ENCODE results near the gene NAXD.
"Not testable (repeated sequence)": the region's sequence is repeated elsewhere in the genome, so short reads cannot be mapped to it uniquely, and the experiment has no call there.

The NAXD gene

GRCh38 chr13:110597041-110597689, 18.2 kb upstream of the NAXD start:
- no peak for DNase-seq (ENCODE audit: low read depth)

- DNase-seq (ENCODE audit: low read depth): no peak
These were observed 15.0 kb upstream of the NAXD start for GRCh38 chr13:110600261-110600819.

- no peak for DNase-seq (ENCODE audit: low read depth)
These were observed 14.4 kb upstream of the NAXD start for GRCh38 chr13:110600980-110601379.

- DNase-seq (ENCODE audit: low read depth): no peak
These were observed 10.2 kb upstream of the NAXD start for GRCh38 chr13:110605132-110605531.

GRCh38 chr13:110606281-110606680, 9.1 kb upstream of the NAXD start:
- not testable (repeated sequence) for DNase-seq (ENCODE audit: low read depth)

GRCh38 chr13:110607675-110608224, 7.6 kb upstream of the NAXD start:
- no peak for DNase-seq (ENCODE audit: low read depth)

- DNase-seq (ENCODE audit: low read depth): no peak
These were observed 4.3 kb upstream of the NAXD start for GRCh38 chr13:110610955-110611595.

GRCh38 chr13:110615005-110615321, 382 bp upstream of the NAXD start:
- no peak for DNase-seq (ENCODE audit: low read depth)

- no peak for DNase-seq (ENCODE audit: low read depth)
These were observed 1.1 kb downstream of the NAXD start for GRCh38 chr13:110616103-110617101.

GRCh38 chr13:110617321-110618072, 2.2 kb downstream of the NAXD start:
- DNase-seq (ENCODE audit: low read depth): no peak

- DNase-seq (ENCODE audit: low read depth): no peak
These were observed 2.8 kb downstream of the NAXD start for GRCh38 chr13:110618167-110618566.

- DNase-seq (ENCODE audit: low read depth): no peak
These were observed 3.4 kb downstream of the NAXD start for GRCh38 chr13:110618780-110619179.

- no peak for DNase-seq (ENCODE audit: low read depth)
These were observed 5.3 kb downstream of the NAXD start for GRCh38 chr13:110620596-110620995.

- no peak for DNase-seq (ENCODE audit: low read depth)
These were observed 9.7 kb downstream of the NAXD start for GRCh38 chr13:110624766-110625756.

GRCh38 chr13:110625771-110626321, 10.5 kb downstream of the NAXD start:
- no peak for DNase-seq (ENCODE audit: low read depth)

GRCh38 chr13:110626521-110626920, 11.2 kb downstream of the NAXD start:
- no peak for DNase-seq (ENCODE audit: low read depth)

GRCh38 chr13:110627351-110627750, 12.0 kb downstream of the NAXD start:
- no peak for DNase-seq (ENCODE audit: low read depth)

- no peak for DNase-seq (ENCODE audit: low read depth)
These were observed 12.6 kb downstream of the NAXD start for GRCh38 chr13:110627761-110628476.

- no peak for DNase-seq (ENCODE audit: low read depth)
These were observed 13.1 kb downstream of the NAXD start for GRCh38 chr13:110628477-110628793.
